Activated effector memory CD4-positive, alpha-beta T cell treated with Interleukin-2 at 50 U/mL for 16 hours (primary cell): Measurements from ENCODE around the gene MRPL55.

Source experiments
- DNase-seq: peaks from one replicate; pipeline ENCODE4 v3.0.0-alpha.2; 2020

MRPL55 gene

DNA sequence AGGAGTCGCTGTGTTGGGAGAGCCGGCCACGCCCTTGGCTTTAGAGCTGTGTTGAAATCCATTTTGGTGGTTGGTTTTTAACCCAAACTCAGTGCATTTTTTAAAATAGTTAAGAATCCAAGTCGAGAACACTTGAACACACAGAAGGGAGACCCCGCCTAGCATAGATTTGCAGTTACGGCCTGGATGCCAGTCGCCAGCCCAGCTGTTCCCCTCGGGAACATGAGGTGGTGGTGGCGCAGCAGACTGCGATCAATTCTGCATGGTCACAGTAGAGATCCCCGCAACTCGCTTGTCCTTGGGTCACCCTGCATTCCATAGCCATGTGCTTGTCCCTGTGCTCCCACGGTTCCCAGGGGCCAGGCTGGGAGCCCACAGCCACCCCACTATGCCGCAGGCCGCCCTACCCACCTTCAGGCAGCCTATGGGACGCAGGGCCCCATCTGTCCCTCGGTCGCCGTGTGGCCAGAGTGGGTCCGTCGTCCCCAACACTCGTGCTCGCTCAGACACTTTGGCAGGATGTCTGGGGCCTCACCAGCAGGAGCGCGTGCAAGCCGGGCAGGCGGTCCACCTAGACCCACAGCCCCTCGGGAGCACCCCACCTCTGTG is 10.7 kb downstream of the MRPL55 start:
- no peak for DNase-seq

DNA sequence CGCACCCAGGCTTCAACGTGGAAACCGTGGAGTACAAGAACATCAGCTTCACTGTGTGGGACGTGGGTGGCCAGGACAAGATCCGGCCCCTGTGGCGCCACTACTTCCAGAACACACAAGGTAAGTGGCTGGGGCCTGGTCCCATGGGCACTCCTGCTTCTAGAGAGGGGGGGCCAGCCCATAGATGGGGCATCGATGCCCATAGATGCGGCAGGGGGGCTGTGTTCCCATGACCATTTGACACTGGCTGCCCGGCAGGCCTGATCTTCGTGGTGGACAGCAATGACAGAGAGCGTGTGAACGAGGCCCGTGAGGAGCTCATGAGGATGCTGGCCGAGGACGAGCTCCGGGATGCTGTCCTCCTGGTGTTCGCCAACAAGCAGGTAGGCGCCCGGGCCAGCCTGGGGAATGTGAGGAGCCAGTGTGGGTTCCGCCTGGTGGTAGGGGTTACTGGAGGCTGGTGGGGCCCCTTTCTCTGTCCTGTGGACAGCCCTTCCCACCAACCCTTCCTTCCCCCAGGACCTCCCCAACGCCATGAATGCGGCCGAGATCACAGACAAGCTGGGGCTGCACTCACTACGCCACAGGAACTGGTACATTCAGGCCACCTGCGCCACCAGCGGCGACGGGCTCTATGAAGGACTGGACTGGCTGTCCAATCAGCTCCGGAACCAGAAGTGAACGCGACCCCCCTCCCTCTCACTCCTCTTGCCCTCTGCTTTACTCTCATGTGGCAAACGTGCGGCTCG is 11.6 kb downstream of the MRPL55 start:
- no peak for DNase-seq

DNA sequence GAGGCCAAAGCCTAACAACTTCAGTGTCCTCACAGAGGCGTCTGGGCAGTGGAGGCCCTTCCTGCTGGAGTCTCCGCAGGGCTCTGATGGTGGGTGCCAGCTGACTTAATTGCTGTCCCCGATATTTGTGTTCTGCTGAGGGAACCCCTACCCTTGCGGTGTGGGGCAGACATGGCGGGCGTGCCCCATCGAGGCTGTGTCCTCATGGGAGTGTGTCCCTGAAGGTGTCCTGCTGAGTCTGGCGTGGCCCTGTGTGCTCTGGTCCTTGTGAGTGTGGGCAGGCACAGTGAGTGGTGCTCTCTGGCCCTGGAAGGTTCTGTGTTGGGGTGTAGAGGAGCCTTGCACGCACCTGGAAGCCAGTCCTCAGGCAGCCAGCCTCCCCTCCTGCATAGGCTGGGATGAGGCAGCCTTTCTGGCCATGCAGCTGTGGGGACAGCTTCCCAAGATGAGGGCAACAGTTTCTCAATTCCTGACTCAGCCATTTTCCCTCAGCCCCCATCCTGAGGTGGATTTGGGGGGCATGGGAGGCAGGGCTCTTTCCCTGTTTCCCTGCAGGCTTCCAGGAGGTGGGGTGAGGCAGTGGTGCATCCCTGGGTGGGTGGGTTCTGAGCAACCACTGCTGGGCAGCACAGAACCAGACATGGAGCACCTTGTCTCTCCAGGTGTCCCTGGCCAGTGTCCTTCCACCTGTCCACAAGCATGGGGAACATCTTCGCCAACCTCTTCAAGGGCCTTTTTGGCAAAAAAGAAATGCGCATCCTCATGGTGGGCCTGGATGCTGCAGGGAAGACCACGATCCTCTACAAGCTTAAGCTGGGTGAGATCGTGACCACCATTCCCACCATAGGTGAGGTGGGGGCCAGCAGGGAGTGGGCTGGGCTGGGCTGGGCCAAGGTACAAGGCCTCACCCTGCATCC is 12.4 kb downstream of the MRPL55 start:
- DNase-seq, result no peak

DNA sequence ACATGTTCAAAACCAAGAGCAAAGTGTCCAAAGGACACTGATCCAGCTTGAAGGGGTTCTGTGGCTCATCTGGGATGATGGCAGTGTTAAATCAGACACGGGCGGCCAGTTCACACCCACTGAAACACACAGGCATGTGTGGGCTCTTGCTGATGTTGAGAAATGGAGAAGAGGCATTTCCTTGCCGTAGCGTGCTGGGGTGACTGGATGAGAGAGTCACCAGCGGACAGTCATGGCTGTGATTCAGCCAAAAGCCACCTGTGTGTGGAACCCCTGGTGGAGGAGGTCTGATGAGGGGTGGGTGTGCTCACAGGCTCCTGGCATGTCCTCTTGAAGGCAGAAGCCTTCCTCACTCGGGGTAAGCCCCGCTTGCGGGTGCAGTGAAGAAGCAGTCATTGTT is 13.2 kb downstream of the MRPL55 start:
- no peak for DNase-seq

DNA sequence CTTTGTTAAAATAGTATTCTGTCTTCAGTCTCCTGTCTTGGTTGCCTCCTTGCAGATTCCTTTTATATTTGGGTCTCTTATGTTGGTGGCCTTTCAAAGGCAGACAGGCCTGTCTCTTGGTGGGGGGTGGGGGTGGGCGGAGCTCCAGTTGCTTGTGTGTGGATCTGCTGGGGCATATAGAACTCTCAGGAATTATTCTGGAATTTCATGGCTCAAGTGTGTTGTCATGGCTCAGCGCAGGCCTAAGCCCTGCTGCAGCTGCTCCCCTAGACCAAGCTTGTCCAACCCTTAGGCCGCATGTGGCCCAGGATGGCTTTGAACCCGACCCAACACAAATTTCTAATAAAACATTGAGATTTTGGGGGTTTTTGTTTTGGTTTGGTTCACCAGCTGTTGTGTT is 13.9 kb downstream of the MRPL55 start:
- no peak for DNase-seq

DNA sequence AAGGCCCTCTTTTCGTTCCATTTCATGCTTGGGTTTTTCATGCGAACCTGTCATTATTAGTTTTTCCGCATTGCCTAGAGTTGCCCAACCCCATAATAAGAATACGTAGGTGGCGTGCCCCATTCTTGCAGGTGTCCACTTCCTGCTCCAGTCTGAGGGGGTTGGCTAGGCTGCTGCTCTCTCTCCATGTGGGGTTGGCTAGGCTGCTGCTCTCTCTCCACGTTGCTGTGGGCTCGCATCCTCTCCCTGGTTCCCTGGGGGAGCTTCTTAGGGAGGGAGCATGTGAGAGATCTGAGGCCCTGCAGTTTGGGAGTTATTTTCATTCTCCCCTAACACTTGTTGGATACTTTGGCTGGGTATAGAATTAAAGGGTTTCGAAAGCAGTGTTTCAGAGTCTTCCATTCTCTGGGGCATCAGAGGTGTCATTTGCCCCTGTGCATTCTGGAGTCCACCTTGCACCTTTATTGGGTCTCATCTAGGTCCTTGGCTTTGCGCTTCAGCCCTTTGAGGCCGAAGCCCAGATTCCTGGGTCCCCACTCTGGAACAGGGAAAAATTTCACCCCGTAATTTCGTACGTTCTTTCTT is 14.6 kb downstream of the MRPL55 start:
- no peak for DNase-seq

DNA sequence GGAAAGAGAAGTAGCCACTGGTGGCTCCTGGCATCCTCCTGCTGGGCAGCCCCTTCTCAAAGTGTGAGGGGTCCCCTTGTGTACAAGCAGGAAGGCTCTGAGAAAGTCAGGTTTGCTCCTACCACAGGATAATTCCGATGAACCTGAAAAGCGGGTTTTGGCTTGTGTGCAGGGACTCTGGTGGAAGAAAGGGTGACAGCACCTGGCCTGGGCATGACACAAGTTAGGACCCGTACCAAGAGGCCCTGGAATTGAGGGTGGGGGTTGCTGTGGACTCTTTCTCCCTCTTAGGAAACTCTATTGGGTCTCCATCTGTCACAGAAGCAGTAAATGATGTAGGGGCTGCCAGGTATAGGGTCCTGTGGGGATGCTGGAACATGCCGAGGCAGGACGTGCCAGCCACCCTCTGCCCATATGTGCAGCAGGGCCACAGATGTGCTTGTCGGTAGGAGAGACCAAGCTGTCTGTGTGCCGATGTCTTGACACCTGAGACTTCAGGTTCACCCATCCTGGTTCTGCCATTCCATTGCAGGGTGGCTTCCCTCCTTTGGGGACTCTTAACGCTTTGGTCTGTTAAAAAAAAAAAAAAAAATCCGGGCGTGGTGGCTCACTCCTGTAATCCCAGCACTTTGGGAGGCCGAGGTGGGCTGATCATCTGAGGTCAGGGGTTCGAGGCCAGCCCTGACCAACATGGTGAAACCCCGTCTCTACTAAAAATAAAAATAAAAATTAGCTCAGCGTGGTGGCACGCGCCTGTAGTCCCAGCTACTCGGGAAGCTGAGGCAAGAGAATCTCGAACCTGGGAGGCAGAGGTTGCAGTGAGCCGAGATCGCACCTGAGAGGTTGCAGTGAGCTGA is 15.8 kb downstream of the MRPL55 start:
- no peak for DNase-seq

DNA sequence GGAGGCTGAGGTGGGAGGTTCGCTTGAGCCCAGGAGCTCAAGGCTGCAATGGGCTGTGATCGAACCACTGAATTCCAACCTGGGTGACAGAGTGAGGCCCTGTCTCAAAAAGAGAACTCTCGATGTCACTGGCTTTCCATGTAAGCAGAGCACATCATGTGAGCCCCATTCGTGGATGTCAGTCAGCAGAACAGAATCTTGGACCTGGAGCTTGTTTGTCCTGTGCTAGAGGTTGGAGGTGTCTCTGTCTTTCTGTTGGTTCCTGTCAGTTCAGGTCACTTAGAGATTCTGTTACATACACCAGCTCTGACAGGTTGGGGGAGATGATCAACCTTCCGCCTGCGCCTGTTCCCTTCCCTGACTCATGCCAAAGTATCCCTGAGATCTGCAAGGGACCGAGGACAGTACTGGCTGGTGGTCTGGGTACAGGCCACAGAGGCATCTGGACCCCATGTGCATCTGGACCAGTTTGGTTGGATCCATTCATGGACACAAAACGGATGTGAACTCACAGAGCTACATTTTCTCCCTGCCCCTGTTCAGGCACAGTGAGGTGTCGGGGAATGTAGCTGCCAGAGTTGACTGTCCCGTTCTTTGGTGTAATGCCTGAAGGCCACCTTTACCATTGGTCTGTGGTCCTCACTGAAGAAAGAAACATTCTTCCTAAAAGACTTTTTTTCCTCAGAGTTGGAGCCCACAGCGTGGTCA is 16.6 kb downstream of the MRPL55 start:
- no peak for DNase-seq

DNA sequence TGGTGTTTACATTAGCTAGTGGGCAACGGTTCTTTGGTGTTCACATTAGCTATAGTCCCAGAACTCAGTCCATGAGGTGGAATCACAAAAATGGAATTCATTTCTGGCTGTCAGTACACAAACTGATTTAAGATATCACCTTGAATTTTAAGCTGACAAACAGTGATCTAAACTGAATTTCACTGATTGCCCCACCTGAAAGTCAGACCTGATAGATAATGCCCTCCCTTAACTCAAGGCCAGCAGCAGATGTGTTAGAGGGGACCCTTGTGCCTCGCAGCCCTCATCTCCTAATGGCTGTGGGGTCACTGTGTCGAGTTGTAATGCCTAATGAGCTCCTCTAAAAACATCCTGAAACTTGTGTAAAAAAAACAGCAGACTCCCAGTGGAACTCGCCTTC is 18.0 kb downstream of the MRPL55 start:
- DNase-seq, result no peak

DNA sequence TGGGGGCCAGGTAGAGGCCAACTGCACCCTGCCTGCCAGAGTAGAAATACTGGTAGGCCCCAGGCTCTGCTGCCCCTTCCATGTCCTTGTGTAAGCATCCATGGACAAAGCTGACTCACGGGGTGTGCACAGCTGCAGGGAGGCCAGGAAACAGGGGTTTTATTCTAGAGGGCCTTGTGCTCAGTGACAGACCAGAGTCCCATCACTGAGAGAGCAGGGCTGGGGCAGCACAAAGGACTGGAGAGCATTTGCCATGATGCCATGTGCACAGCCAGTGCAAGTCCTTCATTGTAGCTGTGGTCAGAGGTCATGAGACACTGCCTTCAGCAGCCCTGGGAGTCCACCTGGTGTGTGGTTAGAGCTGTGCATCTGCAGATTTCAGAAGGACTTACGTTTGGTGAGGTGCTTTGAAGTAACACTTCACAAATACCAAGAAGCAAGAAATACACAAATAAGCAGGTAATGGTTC is 18.5 kb downstream of the MRPL55 start:
- DNase-seq, result no peak

DNA sequence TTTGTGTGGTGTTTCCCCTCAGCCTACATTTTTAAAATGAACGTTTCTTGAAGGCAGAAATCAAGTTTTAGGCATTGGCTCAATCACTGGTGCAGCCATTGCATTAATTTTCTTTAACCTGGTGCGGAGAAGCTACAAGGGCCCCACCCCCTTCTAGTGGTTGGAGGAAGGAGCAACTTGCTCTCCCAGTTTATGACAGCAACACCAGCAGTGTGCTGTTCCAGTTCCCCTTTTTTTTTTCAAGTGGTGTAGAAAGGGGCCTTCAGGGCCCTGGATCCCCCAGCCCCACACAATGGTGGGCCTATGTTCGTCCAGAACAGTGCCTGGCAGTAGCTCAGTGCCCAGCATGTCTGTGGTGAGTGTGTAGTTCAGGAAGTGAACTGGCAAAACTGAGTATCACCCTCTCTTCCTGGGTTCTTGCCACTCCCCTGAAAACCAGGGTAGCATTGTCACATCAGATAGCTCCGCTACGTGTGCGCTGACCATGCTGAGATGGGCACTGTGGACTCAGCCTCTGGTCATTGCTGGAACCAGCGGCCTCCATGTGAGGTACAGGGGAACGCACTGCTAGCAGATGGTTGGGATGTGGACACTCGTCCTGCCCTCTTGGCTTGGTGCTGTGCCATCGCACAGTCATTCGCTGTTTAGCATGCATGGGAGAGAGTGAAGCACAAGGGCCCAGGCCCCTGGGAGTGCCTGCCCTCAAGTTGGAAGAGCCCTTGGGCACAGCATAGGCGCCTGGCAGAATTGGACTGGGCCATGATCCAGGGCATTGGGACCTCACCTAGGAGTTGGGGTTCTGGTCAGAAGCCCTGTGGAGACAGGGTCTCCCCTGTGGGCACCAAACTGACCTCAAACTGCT is 19.3 kb downstream of the MRPL55 start:
- no peak for DNase-seq

DNA sequence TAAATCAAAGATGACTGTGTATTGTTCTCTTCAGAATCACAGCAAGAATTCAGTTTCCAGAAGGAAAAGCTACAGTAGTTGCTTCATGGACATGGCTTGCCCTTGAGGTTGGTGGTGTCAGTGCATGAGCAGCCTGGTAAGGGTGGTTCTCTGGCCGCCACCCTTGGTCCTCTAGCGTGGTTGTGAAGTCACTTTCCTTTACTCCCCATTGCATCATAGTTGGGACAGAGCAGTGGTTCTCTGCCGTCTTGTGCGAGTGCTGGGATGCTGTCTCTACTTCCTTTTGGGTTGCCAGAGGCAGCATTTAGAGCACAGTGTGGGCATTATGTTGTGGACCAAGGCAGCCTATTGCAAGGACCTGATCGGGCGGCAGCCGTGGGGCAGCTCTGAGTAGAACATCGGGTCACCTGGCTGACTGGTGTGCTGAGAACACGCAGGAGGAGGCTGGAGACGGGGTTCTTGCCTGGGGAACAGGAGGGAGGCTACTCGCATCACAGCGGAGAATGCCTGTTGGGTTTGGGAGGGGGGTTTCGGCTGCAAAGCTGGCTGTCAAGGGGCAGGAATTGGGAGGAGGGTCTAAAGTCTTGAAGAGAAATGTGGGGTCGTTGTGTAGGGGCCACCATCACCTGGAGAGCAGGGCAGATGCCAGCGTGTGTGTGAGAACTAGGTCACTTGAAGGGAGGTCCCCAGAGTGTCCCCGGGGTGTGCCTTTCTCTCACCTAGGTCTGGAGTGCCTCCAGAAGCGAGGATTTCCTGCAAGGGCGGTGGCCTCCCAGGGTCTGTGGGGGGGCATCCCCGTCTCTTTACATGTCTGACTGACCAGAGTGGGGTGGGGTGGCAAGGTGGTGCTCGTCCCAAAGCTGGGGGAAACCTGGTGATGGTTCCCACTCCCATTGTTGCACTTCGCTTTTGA is 20.3 kb downstream of the MRPL55 start:
- DNase-seq, result no peak

DNA sequence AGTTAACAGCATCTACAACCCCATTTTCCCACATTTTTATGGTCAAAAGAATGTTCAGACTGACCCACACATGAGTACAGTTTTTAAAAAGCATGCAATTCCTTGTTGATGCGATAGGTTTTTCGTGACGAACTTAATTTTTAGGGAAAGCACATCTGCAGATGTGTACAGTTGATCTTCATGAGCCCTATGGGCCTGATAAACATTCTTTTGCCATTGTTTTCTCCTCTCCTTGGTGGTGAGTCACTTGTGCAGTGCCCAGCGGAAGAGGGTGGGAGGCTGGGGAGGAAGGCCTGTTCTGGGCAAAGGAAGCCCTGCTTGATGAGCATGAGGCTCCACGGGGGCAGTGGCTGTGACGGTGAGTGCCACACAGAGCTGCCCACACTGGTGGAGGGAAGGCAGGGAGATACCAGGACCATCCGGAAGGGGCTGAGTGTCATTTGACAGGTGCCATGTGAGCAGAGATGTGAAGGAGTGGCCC is 21.3 kb downstream of the MRPL55 start:
- no peak for DNase-seq

DNA sequence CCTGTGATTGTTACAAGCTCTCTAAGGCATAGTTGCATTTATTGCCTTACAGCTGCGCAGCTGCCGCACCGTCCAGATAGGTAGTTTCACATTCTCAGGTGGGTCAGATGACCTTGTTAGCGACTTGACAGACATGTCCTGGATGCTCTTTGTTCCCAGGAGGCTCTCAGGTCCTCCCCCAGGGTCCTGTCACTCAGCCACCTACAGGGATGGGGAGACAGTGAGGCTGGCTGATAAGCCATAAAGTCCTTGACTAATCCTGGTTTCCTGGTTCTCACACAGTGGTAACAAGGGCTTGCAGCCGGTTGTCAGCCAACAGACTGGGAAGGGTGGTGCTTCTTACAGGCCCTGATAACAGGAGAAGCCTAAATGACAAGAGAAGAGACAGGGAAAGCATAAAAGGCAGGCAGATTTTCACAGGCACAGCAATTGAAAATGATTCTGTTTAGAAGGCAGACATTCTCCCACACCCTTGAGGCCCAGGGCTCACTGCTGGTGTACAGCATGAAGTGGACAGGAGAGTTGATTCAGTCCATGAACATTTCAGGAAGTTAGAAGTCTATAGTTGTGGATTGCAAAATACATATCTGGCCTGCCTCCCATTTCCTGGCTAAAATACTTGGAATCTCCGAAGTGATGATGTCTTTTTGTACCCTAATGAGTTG is 23.7 kb downstream of the MRPL55 start:
- no peak for DNase-seq

DNA sequence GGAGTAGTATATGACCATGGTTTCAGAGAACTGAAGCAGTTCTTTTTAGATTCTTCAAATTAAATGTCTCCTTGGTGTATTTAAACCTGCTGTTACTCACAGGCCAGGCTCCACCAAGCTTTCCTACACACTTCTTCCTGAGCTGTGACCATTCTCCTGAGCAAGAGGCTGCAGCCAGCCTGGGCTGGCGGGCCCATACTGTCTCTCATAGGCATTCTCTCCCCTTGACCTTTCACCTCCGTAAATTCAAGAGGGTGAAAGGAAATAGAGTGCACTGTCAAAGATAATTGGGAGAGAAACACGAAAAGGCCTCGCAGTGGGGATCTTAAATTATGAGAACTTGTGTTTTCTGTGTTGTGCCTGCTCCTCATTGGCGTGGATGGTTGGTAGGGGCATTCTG is 24.3 kb downstream of the MRPL55 start:
- DNase-seq, result no peak

DNA sequence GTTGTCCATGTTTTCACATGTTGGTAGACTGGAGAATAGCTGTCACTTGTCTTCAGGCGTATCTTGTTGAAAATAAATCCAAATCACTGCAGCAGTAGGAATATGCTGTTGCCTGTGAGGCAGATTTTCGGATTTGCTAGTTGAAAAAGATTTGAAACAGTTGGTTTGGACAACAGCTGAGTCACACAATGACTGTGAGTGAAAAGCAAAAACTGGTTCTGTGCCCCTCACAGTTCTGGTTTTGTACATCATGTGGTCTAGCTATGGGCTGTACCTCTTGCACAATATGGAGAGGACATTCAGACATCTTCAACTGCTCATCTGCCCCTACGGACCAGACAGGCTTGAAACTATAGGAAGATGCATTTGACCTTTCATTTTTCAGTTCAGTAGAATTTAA is 24.8 kb downstream of the MRPL55 start:
- DNase-seq, result no peak

DNA sequence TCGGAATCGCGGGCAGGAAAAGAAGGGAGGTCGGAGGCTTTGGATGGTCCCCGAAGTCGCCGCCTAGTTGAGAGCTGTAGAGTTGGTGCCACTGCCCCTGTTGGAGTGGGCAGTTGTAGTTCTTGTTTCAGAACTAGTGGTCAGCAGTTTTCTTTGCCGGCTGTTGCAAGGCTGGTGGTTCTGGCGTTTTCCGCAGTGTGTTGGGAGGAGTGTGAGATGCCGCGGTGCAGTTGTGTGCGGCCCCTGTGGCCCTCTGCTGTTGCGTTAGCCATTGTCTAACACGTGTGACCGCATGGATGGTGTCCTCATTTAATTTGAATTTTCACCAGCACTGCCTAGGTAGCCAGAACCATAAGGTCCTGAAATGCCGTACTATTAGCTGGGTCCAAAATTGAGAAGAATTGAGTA is 25.2 kb downstream of the MRPL55 start:
- DNase-seq, result no peak
